GM10266 (cell line): Measurements from ENCODE around the gene SFTPD.

Source experiments
- DNase-seq: peaks from one replicate; pipeline ENCODE4 v3.0.0; 2012; ENCODE audit errors: extremely low spot score
- TF ChIP-seq, protein P1 (sequence below): IDR thresholded peaks from 2 replicates; pipeline ENCODE4 v1.5.1; 2012; ENCODE audit warnings: mild to moderate bottlenecking, low read depth; ENCODE audit not compliant: control insufficient read depth, insufficient read depth; ENCODE audit errors: missing control alignments

The SFTPD gene

DNA sequence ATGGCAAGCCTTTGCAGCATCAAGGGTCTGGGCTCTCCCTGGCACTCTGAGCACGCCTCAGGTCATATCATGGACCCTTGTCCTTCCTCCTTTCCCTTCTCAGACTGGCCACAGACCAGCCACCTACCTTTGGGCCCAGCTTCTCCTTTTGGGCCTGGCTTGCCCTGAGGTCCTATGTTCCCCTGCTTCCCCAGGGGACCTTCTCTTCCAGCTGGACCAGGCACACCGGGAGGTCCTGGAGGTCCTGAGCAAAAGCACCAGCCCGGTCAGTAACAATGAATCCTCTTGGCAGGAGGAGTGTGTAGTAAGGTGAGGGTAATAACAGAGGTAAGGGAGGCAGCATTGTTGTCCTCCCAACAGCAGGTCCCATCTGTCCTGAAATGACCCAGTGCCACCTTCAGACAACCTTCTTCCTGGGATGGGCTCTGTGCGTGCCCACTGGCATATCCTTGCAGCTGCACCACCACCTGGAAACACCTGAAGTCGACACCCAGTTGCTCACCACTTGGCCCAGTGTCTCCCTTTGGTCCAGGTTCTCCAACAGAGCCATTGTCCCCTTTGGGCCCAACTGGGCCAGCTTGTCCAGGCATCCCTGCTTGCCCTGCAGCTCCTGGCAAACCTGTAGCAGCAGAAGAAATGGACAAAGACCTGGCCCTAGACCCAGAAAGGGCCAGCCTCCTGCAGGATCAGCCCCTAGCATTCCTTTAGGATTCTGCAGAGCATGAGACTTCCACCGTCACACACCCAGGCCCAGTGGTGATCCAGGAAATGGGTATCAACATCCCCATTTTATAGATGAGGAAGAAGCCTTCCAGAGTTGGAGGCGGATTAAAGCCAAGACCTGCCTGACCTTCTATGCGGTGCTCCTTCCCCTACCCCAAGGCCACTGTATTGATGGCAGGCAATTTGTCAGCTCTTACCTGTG, 6.4 kb downstream of the SFTPD start:
- no peak for DNase-seq
- TF ChIP-seq, protein P1, sequence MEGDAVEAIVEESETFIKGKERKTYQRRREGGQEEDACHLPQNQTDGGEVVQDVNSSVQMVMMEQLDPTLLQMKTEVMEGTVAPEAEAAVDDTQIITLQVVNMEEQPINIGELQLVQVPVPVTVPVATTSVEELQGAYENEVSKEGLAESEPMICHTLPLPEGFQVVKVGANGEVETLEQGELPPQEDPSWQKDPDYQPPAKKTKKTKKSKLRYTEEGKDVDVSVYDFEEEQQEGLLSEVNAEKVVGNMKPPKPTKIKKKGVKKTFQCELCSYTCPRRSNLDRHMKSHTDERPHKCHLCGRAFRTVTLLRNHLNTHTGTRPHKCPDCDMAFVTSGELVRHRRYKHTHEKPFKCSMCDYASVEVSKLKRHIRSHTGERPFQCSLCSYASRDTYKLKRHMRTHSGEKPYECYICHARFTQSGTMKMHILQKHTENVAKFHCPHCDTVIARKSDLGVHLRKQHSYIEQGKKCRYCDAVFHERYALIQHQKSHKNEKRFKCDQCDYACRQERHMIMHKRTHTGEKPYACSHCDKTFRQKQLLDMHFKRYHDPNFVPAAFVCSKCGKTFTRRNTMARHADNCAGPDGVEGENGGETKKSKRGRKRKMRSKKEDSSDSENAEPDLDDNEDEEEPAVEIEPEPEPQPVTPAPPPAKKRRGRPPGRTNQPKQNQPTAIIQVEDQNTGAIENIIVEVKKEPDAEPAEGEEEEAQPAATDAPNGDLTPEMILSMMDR, result no peak

DNA sequence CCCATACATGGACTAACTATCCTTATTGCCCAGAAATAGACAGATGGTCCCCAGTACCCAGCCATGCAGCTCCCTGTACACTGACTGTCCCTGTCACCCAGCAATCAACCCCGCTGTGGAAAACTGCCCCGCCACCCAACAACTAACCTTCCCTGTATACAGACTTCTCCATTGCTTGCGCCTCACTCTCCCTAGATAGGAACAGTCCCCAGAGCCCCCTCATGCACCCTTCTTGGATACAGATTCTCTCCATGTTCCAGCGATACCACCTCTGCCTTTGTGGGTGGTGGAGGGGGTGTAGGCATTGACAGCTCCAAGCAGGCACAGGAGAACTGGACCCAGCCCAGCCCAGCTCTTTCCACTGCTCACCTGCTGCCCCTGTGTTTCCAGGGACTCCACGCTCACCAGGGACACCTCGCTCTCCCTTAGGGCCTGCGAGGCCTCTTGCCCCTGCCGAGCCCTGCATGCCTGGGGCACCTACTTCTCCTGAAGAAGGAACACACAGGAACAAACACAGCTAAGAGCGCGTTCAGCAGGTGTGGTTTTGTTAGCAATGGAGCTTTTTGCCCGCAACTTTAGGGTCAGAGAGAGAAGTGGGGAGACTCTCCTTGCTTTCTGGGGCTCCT, 7.2 kb downstream of the SFTPD start:
- TF ChIP-seq, protein P1, result no peak
- DNase-seq, result no peak

DNA sequence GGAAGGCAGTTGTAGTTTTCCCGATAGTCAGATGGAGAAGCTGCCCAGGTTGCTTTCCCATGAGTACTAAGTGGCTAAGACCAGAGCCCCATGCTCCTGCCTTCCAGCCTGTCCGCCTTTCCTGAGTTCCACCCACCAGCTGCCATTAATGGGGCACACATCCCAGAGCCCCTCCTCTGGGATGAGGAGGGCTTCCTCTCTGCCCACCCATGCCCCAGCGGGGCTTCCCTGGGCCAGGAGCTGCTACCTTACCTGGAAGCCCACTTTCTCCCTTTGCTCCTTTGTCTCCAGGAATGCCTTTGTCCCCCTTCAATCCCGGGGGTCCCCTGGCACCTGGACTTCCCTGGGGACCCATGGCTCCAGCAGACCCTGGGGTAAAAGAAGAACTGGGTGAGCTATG, 7.8 kb downstream of the SFTPD start:
- DNase-seq, result no peak
- TF ChIP-seq, protein P1, result no peak

DNA sequence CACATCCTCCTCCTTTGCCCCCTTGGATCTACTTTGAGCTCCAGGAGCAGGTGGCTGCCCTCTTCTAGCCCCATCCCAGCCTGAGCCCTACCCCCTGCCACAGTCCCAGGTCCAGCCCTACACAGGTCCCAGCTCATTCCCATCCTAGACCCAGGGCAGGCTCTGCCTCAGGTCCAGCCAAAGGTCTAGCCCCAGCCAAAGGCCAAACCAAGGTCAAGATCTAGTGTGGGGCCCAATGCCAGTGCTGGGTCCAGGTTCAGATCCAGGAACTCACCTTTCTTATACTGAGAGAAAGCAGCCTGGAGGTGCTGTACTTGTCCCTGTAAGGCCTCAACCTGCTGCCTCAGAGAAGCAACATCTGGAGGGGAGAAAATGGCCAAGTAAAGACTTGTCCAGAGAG, 8.5 kb downstream of the SFTPD start:
- TF ChIP-seq, protein P1, result no peak
- no peak for DNase-seq

GRCh38 chr10:79939969-79940368, 8.9 kb downstream of the SFTPD start:
- TF ChIP-seq, protein P1, result no peak
- no peak for DNase-seq

DNA sequence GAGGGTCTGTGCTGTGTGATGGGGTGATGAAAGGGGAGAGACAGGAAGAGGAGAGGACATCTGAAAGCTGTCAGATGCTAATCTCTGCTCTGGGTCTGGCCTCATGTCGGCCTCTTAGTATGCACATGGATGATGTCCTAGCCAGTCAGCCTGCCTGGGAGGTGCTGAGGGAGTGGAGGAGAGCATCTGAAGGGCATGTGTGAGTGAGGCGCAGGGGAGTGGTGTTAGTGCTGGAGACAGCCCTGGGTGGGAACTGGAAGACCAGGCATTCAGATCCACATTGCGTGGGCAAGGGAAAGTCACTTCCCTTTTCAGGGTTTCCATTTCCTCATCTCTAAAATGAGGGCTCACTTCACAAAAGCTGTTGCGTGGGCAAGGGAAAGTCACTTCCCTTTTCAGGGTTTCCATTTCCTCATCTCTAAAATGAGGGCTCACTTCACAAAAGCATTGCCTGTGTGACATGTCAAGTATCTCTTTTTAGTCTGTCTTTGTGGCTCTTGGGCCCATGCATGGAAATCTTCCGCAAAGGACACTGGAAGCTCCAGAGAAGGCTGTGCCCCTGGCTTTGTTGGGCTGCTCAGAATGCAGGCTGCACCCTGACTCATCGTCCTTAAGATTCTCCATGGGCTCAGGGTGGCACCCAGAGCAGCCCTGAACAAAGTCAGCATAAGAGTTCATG, 10.0 kb downstream of the SFTPD start:
- DNase-seq, result no peak
- TF ChIP-seq, protein P1, result no peak
